ENCODE results near the gene SMG6. TPM values are rescaled to one million over a fixed set of nuclear protein-coding genes. Genes with fewer than 3 reads are reported as not detected.

SMG6 gene
- total and polyA plus RNA-seq, 2 of the 4 experiments (the other 2 are of a cell fraction) = 16.3 to 30.3 TPM

GRCh38 chr17:2346475-2346874 is 42.9 kb upstream of the SMG6 start:
- 100% methylated on average over 5 of the region's 8 CpGs; no CpG with 5 or more reads in 1 of the 2 experiments for WGBS, 2 experiments (ENCODE audit: extremely low coverage in 2 of 2, insufficient read length in 1 of 2)

More at GRCh38 chr17:2346475-2346874, 42.9 kb upstream of the SMG6 start:
- H3K56ac ChIP-seq (ENCODE audit: extremely low read depth, insufficient read depth, low read length) = no peak overlapping the region
- peaks cover 9% of the 10 kb centered on the region for H3K4me1 ChIP-seq (ENCODE audit: control insufficient read depth, insufficient read depth, low read length)
- H3K14ac ChIP-seq (replicated peaks; ENCODE audit: low read depth, low read length) = no peak overlapping the region
- in situ Hi-C loops (cut with MboI; ENCODE audit: low sequenced_read_pairs) = no loop called here
- dilution Hi-C loops (cut with HindIII; ENCODE audit: low sequenced_read_pairs, unreplicated experiment) = no loop called here
- H2AFZ ChIP-seq (replicated peaks; ENCODE audit: low read length, poor library complexity) = no peak overlapping the region
- H3K23ac ChIP-seq (ENCODE audit: low read depth, low read length) = no peak overlapping the region
- no peak overlapping the region for H2BK20ac ChIP-seq (ENCODE audit: low read depth, low read length)
- H4K5ac ChIP-seq (ENCODE audit: low read depth, low read length) = no peak overlapping the region
- H4K8ac ChIP-seq (ENCODE audit: low read depth in 2 of 2, low read length in 2 of 2) = no peak overlapping the region
- BruUV-seq (replicated peaks) = no TSS peak
- H3K79me1 ChIP-seq (ENCODE audit: low read depth in 1 of 2, low read length in 2 of 2) = peaks cover 12 to 37% of the 10 kb centered on the region in 2 experiments; a peak in 3 of 4 replicates
- DNase-seq (no peak), ATAC-seq (ENCODE audit: low read depth) (no peak)
- no peak overlapping the region for H2AK5ac ChIP-seq (ENCODE audit: low read depth, low read length)
- no peak overlapping the region for H2BK120ac ChIP-seq (ENCODE audit: low read depth, low read length)
- no peak overlapping the region for H3K4ac ChIP-seq (ENCODE audit: low read depth, low read length)
- no peak overlapping the region for H3K9ac ChIP-seq (ENCODE audit: low read depth, low read length)
- H3K9me1 ChIP-seq (ENCODE audit: insufficient read depth, low read length) = peaks cover 13% of the 10 kb centered on the region
- ChIA-PET POLR2A (ENCODE audit: unreplicated experiment) (no interaction called here), CTCF (no interaction called here)
- intact Hi-C loops (cut with micrococcal nuclease) = no loop called here
- H3K36me3 ChIP-seq (ENCODE audit: control insufficient read depth, insufficient read depth, low read length) = peaks cover 19% of the 10 kb centered on the region
- no peak overlapping the region for H4K91ac ChIP-seq (ENCODE audit: insufficient read depth, low read depth, low read length)
- H3K27ac ChIP-seq (ENCODE audit: insufficient read depth, low read length) = no peak overlapping the region
- H2BK15ac ChIP-seq (ENCODE audit: low read depth, low read length) = no peak overlapping the region
- peaks cover 18% of the 10 kb centered on the region for H4K20me1 ChIP-seq (ENCODE audit: insufficient read depth, low read length)
- no peak overlapping the region for H2AK9ac ChIP-seq (replicated peaks; ENCODE audit: low read depth, low read length, poor library complexity)
- H3K4me2 ChIP-seq (ENCODE audit: low read depth, low read length) = no peak overlapping the region
- no peaks in the 10 kb centered on the region for H3K9me3 ChIP-seq (ENCODE audit: control insufficient read depth, insufficient read depth, low read length)
- no peak for TF ChIP-seq SMC3 (IDR thresholded peaks at IDR 0.05; ENCODE audit: low read depth, low read length)
- no peak for TF ChIP-seq ELK1 (IDR thresholded peaks at IDR 0.05; ENCODE audit: borderline replicate concordance, low read depth, low read length)
- no peak for TF ChIP-seq MAFK (IDR thresholded peaks at IDR 0.05; ENCODE audit: low read depth, low read length)
- no peak for TF ChIP-seq POLR2A (IDR thresholded peaks at IDR 0.05; ENCODE audit: low read depth, low read length)
- TF ChIP-seq CHD1 (IDR thresholded peaks at IDR 0.05; ENCODE audit: low read depth, low read length) = no peak
- H3K4me3 ChIP-seq (ENCODE audit: insufficient read depth, low read depth, low read length) = no peak overlapping the region
- H3K27me3 ChIP-seq (ENCODE audit: control insufficient read depth, insufficient read depth, low read length) = no peaks in the 10 kb centered on the region
- H2BK5ac ChIP-seq (ENCODE audit: low read depth, low read length, poor library complexity, severe bottlenecking) = no peak overlapping the region
- H3K18ac ChIP-seq (ENCODE audit: low read depth, low read length) = no peak overlapping the region
